Epithelial cell of prostate (primary cell): ENCODE data around the gene TUBE1.

ENCODE experiments used
- DNase-seq: peaks from one replicate; pipeline ENCODE4 v3.0.0-alpha.2; 2011; ENCODE audit warnings: low read depth, low spot score
- H3K27ac ChIP-seq: fragments of 450-650 bp; 2 replicates; pipeline ENCODE4 v1.5.1; 2017; ENCODE audit warnings: mild to moderate bottlenecking

Gene TUBE1

DNA sequence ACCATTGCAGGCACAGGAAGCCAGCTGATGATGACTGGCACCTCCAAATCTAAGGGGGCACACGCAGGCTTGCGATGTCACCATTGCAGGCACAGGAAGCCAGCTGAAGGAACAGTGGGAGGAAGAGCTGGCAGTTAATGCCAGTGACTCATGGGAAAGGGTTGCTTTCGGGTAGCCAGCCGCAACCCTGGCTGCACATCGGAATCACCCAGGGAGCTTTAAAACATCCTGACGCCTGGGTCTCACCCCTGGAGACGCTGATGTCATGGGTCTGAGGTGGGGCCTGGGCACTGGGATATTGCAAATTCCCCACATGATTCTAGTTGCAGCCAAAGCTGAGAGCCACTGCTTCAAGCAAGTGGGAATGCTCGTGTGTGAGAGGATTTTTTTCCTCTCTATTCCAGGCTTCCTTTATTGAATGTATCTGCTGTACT, 49.5 kb downstream of the TUBE1 start:
- H3K27ac ChIP-seq, result no peak overlapping the region
- no peak for DNase-seq

DNA sequence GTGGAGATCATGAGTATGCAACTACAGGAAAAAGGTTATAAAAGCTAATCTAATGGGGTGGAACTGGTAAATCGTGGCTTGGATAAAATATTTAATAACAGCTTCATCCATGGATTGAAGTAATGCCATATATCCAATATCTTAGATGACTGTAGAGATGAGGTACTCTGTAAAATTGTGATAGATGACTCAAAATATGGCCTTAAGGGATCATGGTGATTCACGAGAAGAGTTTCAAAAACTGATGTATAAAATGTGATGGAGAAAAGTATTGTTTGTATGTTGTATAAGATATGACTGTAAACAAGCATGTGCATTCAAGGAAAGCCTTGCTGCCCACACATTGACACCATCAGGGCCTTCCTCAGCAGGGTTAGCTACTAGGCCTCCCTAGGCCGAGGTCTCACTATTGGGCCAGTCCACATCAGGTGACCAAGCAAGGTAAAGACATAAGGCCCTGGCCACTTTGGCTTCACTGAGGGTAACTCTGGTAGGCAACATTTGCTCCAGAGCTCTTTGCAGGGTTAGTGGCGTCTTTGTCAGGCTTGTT, 51.1 kb downstream of the TUBE1 start:
- no peak for DNase-seq
- H3K27ac ChIP-seq, result no peak overlapping the region

DNA sequence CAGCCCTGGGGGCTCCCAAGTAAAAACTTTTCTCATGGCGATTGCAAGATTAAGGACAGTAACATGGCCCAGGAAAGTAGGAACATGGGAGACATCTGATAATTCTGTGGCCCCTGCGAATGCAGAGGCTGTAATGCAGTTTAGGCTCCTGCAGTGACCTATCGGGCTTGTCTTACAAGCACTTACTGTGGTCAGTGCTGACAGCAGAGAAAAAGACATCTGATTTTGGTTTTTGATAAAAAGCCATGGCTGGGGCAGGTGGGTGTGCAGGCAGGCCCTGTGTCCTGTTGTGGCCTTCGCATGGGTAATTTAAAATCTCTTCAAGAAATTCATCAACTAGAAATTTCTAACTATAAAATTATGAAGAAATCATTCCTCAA, 52.7 kb downstream of the TUBE1 start:
- no peak overlapping the region for H3K27ac ChIP-seq
- no peak for DNase-seq

DNA sequence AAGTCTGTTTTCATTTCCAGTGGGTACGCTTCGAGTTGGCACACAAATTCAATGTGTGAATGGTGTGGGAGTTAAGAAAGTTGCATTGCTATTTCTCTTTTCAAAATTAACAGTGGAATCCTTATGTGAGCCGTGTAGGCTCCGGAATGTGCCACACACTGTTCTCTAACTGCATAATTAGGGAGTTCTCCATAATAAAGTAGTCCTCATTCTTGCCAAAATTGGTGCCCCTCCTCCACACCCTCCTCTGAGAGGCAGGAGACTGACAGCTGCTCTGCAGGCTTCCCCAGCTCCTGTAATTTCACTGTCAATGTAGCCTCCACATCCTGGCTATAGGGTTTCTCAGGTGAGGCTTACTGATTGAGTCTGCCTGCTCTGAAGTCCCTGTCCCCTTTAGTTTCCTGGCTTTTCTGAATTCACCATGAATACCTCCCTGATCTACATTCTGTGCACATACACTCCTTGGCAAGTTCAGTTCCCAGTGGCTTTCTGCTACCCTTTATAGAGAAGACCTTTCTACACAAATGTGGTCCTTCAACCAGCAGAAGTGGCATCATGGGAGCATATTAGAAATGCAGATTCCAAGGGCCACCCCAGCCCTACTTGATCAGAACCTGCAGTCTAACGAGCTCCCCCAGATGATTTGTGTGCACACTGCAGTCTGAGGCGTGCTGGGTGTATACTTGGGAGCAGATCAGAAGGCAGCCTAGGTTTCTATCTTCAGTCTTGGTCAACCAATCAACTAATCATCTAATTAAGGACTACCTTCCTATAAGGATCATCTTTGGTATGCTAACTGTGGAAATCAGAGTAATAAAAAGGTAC, 53.3 kb downstream of the TUBE1 start:
- DNase-seq, result no peak
- H3K27ac ChIP-seq, result no peak overlapping the region

DNA sequence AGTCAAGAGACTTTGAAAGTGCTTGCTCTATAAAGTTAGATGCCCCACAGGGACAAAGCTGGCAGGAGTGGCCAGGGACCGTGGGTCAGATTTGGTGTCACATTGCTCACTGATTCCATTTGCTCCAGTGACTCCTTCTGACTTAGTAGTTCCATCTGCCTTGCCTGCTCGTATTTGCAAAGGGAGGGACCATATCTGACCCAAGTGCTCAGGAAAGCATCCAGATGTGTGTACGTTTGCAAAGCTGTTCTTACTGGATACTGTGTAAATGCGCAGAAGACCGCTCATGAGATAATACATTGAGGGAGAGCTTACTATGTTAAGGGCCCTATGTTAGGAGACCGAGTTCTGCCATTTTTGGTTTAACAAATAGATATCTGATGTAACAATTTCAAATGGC, 54.6 kb downstream of the TUBE1 start:
- no peak for DNase-seq
- no peak overlapping the region for H3K27ac ChIP-seq

DNA sequence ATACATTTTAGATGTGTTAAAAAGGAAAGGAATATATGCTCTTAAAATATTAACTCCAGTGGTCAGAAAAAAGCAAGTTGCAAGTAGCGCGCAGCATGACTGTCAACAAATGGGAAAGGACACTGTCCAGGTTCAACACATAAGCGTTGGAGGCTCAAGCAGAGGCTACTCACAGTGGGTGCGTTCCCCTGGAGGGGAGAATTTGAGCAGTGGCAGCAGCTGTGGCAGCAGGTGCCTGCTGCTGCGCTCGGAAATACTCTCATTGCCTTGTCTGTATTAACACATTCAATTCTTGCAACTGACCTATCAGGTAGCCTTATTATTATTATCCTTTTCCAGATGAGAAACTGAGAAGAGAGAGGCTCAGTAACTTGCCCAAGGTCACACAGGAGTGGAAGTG, 55.3 kb downstream of the TUBE1 start:
- no peak overlapping the region for H3K27ac ChIP-seq
- DNase-seq, result no peak

DNA sequence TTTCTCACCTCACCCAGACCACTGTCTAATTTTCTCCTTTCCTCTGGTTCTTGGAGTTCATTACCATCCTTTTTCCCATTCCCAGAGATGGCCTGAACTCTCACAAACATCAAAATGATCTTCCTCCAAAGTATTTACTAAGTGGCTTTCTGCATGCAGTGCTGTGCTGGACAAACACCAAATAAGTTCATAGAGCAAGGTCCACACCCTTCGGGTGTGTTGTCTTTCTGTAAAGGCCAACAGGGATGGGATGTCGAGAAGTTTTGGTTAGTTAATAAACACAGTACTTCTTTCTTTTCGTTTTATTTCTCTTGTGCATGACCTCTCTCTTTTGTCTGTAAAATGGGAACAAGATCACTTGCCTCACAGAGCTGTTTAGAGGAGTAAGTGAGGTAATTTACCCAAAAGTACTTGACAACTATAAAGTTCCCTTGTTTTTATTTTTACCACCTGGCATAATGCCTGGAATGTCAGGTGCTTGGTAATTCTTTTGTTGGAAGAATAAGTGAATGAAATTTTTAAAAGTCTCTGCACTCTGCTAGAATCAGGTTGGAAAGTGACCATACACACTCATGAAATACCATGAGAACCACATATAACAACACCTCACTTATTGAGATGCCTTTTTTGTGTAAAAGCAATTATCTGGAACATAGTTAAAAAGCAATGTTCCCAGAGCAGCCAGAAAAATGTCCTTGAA, 56.2 kb downstream of the TUBE1 start:
- DNase-seq, result no peak

DNA sequence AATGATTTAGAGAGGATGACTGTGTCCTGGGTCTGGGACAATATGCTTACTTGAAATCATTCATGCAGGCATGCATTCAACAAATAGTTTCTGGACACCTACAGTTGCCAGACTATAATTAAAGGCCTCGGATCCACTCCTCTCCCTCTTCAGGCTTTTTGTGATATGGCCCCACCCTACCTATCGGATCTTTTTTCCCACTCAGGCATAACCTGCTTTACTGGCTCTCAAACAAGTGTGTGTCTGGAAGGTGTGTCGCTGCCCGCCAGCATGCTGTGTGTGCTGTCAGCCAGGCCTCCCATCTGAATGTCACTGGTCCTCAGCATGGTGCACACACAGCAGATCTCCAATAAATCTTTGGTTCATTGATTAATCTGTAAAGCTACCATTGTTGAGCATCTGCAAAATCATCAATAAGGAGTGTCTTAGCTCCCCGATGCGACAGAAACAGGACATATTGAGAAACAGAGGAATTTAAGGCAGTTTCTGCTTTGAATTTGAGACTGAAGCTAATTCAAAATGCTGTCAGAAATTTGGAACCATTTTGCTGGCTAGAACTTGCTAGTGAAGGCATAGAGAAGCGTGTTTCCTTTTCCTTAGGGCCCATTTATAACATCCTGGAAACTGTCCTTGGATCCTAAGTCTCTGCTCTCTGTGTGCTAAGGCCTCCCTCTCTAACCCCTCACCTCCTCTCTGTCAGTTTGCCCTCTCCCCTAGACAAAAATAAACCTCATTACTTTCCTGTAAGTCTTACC, 56.9 kb downstream of the TUBE1 start:
- no peak for DNase-seq
- H3K27ac ChIP-seq, result no peak overlapping the region

More for the DNA sequence above, 56.2 kb downstream of the TUBE1 start:
- no peak overlapping the region for H3K27ac ChIP-seq

DNA sequence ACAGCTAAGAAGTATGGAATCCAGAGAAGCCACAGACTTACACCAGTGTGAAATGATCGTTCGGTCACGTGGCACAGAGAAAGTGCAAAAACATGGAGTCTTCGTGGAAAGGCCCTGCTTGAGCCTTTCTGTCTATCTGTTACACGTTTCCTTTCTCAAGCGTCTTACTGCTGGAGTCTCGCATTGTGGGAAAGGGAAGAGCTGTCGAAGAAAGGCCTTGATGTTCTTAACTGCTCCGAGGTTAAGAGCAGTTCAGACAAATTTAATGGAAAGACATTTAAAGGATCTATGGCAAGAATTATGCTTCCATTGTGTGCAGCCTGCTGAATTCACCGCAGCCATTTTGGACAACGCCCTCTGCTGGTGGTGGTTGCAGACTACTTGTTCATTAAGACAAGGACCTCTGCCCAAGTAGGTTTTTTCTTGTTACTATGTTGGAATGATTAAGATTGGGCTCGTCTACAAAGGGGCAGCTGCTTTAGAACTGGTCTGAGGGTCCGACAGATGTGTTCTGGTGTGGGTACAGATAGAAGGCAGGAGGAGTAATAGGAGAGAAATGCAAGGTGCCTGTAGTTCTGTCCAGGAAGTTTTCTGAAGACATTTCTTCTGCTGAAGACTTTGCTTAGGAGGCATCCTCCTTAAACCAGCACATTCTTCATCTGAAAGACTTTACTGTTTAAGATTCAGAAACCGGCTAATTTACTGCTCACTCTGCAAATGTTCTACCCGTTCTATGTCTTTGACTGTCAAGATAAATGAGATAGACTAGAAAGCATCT, 58.0 kb downstream of the TUBE1 start:
- no peak overlapping the region for H3K27ac ChIP-seq
- DNase-seq, result no peak

DNA sequence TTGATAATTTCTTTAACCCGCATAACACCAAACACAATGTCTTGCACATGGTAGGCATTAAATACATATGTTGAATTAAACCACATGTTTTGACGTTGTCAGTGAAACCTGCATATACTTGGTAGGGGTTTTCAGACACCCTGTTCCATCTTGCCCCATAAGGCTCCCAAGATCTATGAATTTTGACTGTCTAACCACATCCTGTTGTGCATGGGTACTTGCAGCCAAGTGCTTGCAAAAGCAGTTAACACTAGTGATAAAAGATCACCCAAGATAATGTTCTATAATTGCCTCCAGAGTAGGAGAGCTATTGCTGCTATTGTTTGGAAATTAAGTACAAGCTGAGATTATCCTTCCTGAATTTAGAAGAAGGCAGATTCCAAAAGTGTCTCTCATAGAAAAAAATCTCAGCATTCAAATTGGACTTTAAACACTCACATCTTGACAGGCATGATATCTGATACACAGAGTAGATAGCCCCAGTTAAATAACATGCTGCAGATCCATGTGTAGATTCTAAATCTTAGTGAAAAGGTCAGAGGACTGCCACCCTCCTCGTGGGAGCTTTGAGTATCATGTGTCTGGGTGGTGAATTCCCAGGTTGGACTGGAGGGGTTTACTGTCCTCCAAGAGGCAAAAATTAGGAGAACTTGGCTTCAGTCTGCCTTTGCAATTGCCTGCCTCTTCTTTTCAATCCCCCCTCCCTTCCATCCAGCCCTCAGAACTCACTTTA, 59.2 kb downstream of the TUBE1 start:
- no peak overlapping the region for H3K27ac ChIP-seq

DNA sequence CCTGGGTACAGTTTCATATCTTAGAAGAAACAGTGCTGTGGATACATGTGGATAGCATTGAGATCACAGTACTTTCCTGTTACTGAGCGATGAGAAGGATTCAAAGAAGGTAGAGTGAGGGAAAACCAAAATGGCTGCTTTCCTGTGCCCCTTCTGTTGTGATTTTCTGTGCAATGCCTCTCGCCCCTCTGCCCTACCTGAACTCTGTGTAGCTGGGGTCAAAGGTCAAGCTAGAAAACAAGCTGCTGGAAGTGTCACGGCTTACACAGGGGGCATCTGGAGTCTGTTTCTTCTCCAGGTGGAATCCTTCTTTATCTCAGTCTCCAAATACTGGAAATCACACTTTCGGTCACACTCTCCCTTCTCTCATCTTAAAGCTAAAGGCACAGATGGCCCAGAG, 60.3 kb downstream of the TUBE1 start:
- no peak for DNase-seq

More for the DNA sequence above, 59.2 kb downstream of the TUBE1 start:
- DNase-seq, result no peak

DNA sequence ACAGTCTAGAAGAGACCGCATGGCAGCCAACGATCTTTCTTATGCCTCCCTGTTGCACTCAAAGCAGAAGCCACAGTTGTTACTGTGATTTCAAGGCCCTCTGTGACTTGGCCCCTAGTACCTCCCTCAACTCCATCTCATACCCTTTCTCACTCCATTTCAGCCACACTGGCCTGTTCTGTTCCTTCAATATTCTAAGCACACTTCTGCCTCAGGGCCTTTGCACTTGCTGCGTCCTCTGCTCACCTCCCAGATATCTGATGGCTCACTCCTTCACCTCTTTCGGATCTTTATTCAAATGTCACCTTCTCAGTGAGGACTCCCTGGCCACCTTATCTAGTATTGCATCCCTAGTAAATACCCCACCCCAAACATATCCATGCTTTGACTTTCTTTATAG, 62.8 kb downstream of the TUBE1 start:
- no peak for DNase-seq
- H3K27ac ChIP-seq, result no peak overlapping the region

More for the DNA sequence above, 60.3 kb downstream of the TUBE1 start:
- H3K27ac ChIP-seq, result no peak overlapping the region

DNA sequence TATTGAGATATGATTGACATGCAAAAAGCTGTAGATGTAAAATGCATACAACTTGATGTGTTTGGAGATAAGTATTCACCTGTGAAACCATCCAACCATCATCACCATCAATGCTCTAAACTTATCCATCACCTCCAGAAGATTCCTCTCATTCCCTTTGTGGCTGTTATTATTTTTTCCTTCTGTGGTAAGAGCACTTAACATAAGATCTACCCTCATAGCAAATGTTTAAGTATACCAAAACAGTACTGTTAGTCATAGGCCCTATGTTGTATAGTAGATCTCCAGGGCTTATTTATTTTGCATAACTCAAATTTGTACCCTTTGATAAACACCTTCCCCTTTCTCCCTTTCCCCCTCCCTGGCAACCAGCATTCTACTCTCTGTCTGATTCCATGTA, 64.5 kb downstream of the TUBE1 start:
- no peak for DNase-seq
- no peak overlapping the region for H3K27ac ChIP-seq

DNA sequence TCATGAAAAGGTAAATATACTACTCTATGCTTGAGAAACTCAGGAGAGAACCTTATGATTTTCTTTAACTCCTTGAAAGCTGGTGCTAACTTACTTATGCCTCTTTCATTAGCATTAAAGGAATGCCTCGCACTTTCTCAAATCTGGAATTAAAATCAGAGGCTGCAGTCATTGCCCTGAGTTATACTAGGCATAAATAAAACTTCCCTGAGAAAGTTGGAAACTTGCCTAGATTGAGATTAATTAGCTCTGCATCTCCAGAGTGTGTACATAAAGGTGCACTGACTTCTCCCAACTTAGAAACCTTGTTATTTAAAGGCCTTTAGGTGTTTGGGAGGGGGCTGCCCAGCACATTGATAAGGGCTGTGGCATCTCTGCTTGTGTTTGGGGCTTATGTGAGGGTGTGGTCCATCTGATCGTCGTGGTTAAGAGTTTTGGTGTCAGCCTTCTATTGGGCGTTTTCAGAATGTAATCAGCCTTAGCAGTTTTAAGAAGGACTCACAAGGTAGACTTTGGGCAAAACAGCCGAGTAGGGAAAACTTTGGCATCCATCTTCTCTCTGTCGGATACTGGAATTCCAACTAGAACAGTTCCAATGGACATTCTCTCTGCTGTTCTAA, 65.5 kb downstream of the TUBE1 start:
- no peak for DNase-seq
- no peak overlapping the region for H3K27ac ChIP-seq
